ENCODE results near the gene ADORA2A.

ADORA2A gene

DNA sequence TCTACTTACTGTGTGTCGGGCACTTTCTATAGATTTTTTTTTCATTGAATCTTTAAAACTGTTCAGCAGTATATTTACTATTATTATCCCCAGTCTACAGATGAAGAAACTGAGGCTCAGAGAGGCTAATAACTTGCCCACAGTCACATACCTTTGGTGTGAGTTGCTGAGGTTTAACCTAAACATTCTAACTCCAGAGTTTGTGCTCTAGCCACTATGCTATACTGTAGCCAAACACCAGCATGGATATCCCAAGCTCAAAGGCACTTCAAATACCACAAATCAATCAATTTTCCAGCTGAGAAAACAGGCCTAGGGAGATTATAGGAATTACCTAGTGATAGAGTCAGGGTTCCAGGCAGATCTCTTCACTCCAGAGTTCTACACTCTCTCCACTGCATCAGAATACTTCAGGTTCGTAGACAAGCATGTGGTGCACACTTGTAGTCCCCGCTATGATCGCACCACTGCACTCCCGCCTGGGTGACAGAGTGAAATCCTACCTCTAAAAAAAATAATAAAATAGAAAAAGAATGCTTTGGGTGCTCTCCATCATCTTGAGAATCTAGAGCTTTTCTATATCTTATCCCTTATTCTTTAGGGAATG is 47.4 kb downstream of the ADORA2A start:
- no peaks in the 10 kb centered on the region for H3K27me3 ChIP-seq (ENCODE audit: insufficient read depth, poor library complexity, severe bottlenecking)
- H3K9me3 ChIP-seq (ENCODE audit: severe bottlenecking) = no peaks in the 10 kb centered on the region
- no peak for ATAC-seq (ENCODE audit: low read depth)
- peak overlapping the region; percentile 6 for H3K27ac ChIP-seq (ENCODE audit: poor library complexity, severe bottlenecking)
- no peak overlapping the region for H3K4me3 ChIP-seq (ENCODE audit: severe bottlenecking)
- TF ChIP-seq, protein P1, sequence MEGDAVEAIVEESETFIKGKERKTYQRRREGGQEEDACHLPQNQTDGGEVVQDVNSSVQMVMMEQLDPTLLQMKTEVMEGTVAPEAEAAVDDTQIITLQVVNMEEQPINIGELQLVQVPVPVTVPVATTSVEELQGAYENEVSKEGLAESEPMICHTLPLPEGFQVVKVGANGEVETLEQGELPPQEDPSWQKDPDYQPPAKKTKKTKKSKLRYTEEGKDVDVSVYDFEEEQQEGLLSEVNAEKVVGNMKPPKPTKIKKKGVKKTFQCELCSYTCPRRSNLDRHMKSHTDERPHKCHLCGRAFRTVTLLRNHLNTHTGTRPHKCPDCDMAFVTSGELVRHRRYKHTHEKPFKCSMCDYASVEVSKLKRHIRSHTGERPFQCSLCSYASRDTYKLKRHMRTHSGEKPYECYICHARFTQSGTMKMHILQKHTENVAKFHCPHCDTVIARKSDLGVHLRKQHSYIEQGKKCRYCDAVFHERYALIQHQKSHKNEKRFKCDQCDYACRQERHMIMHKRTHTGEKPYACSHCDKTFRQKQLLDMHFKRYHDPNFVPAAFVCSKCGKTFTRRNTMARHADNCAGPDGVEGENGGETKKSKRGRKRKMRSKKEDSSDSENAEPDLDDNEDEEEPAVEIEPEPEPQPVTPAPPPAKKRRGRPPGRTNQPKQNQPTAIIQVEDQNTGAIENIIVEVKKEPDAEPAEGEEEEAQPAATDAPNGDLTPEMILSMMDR (IDR thresholded peaks at IDR 0.05; ENCODE audit: poor library complexity, severe bottlenecking) = no peak
- DNase-seq (ENCODE audit: low spot score) = no peak
- no peaks in the 10 kb centered on the region for H3K4me1 ChIP-seq (ENCODE audit: insufficient read depth, poor library complexity, severe bottlenecking)
- no peaks in the 10 kb centered on the region for H3K36me3 ChIP-seq (ENCODE audit: low read depth)

- Histone ChIP-seq H3K9me3 (ENCODE audit: severe bottlenecking) (no peaks in the 10 kb centered on the region), H3K27me3 (ENCODE audit: insufficient read depth, poor library complexity, severe bottlenecking) (no peaks in the 10 kb centered on the region), H3K4me3 (ENCODE audit: severe bottlenecking) (no peak overlapping the region), H3K4me1 (ENCODE audit: insufficient read depth, poor library complexity, severe bottlenecking) (peaks cover 30% of the 10 kb centered on the region), H3K36me3 (ENCODE audit: low read depth) (no peaks in the 10 kb centered on the region), H3K27ac (ENCODE audit: poor library complexity, severe bottlenecking) (peak overlapping the region; percentile 61)
- DNase-seq (ENCODE audit: low spot score) (no peak), ATAC-seq (ENCODE audit: low read depth) (no peak)
- TF ChIP-seq, protein P1 (IDR thresholded peaks at IDR 0.05; ENCODE audit: poor library complexity, severe bottlenecking) = no peak
These were observed 54.2 kb downstream of the ADORA2A start for GRCh38 chr22:24481641-24482040.

DNA sequence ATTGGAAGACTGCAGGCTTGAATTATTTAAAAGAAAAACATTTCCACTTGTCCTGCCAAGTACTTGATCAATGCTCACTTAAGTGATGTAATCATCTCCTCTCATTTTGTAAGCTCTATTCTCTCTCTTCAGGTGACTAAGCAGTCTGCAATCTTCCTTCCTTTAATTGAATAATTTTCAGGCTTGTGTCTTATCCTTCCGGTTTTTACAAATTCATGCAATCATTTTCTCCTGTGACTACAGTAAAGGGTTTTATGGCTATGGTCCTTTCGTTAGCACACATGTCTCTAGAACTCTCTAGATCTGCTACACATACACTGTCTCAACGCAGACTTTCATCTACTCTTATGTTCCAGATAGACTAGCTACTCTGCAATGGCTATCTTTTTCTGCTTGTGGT is 55.2 kb downstream of the ADORA2A start:
- Histone ChIP-seq H3K4me3 (ENCODE audit: severe bottlenecking) (no peak overlapping the region), H3K4me1 (ENCODE audit: insufficient read depth, poor library complexity, severe bottlenecking) (peaks cover 35% of the 10 kb centered on the region), H3K27ac (ENCODE audit: poor library complexity, severe bottlenecking) (peak overlapping the region; percentile 61), H3K9me3 (ENCODE audit: severe bottlenecking) (no peaks in the 10 kb centered on the region), H3K27me3 (ENCODE audit: insufficient read depth, poor library complexity, severe bottlenecking) (no peaks in the 10 kb centered on the region), H3K36me3 (ENCODE audit: low read depth) (no peaks in the 10 kb centered on the region)
- TF ChIP-seq, protein P1 (IDR thresholded peaks at IDR 0.05; ENCODE audit: poor library complexity, severe bottlenecking) = no peak
- DNase-seq (ENCODE audit: low spot score) (no peak), ATAC-seq (ENCODE audit: low read depth) (peak; percentile 75)

DNA sequence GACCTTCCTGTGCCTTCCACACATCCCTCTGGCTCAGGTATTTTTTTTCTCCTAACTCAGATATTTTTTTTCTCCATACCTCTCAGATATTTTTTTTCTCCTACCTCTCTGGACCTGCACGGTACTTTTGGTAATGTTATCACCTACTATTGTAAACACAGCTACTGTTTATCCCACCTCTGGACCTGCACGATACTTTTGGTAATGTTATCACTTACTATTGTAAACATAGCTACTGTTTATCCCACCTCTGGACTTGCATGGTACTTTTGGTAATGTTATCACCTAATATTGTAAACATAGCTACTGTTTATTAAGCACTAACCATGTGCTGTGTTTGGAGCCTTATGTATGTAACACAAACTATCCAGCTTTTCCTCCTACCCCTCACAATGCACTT is 55.6 kb downstream of the ADORA2A start:
- ATAC-seq (ENCODE audit: low read depth) (no peak), DNase-seq (ENCODE audit: low spot score) (no peak)
- no peaks in the 10 kb centered on the region for H3K9me3 ChIP-seq (ENCODE audit: severe bottlenecking)
- H3K27ac ChIP-seq (ENCODE audit: poor library complexity, severe bottlenecking) = peak overlapping the region; percentile 61
- TF ChIP-seq, protein P1 (IDR thresholded peaks at IDR 0.05; ENCODE audit: poor library complexity, severe bottlenecking) = no peak
- no peak overlapping the region for H3K4me3 ChIP-seq (ENCODE audit: severe bottlenecking)
- H3K36me3 ChIP-seq (ENCODE audit: low read depth) = no peaks in the 10 kb centered on the region
- peaks cover 35% of the 10 kb centered on the region for H3K4me1 ChIP-seq (ENCODE audit: insufficient read depth, poor library complexity, severe bottlenecking)
- no peaks in the 10 kb centered on the region for H3K27me3 ChIP-seq (ENCODE audit: insufficient read depth, poor library complexity, severe bottlenecking)

DNA sequence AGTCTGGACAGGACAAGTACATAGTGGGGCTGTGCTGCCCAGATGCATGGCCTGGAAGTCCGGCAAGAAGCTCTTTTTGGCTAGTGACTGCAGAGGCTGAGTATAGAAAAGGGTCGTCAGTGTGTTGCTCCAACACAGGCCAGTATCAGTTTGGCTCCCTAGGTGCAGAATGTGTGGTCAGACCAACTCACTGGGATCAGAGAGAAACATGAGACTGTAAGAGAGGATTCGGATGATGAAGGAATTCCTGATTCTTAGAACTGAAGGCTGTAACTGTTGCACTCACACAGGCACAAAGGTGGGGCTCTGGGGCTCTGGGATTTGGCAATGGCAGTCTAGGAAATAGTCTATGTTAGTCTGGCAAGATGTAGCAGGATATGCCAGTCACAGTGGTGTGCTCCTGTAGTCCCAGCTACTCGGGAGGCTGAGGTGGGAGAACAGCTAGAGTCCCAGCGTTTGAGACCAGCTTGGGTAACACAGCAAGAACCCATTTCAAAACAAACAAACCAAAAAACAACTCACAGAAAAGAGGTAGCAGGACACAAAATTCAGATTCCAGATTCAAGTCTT is 56.7 kb downstream of the ADORA2A start:
- Histone ChIP-seq H3K27ac (ENCODE audit: poor library complexity, severe bottlenecking) (no peak overlapping the region), H3K36me3 (ENCODE audit: low read depth) (no peaks in the 10 kb centered on the region), H3K4me3 (ENCODE audit: severe bottlenecking) (no peak overlapping the region), H3K4me1 (ENCODE audit: insufficient read depth, poor library complexity, severe bottlenecking) (peaks cover 35% of the 10 kb centered on the region), H3K27me3 (ENCODE audit: insufficient read depth, poor library complexity, severe bottlenecking) (no peaks in the 10 kb centered on the region), H3K9me3 (ENCODE audit: severe bottlenecking) (no peaks in the 10 kb centered on the region)
- no peak for ATAC-seq (ENCODE audit: low read depth)
- TF ChIP-seq, protein P1 (IDR thresholded peaks at IDR 0.05; ENCODE audit: poor library complexity, severe bottlenecking) = no peak
- no peak for DNase-seq (ENCODE audit: low spot score)

All from RWPE2 (cell line).